Glomerular endothelial cell (primary cell): ENCODE results near the gene PGGHG. TPM values are rescaled to one million over a fixed set of nuclear protein-coding genes. Genes with fewer than 3 reads are reported as not detected.
"Not testable (repeated sequence)": the region's sequence is repeated elsewhere in the genome, so short reads cannot be mapped to it uniquely, and the experiment has no call there.

Experiments
- DNase-seq: peaks from one replicate; pipeline ENCODE4 v3.0.0-alpha.2; 2011; ENCODE audit warnings: low read depth, low spot score; ENCODE audit errors: extremely low read depth
- total RNA-seq: library from RNA; depleted of rRNA; stranded (reverse); fragments of >200 nt; gene quantifications from 2 replicates; pipeline ENCODE4 v1.2.3, GENCODE V29; 2015

PGGHG gene
- total RNA-seq, 1 donor from 2014 or later: 40.7 TPM

- DNase-seq: not testable (repeated sequence)
Observed at GRCh38 chr11:268716-269145, 20.2 kb upstream of the PGGHG start.

GRCh38 chr11:269146-269890 is 19.6 kb upstream of the PGGHG start:
- no peak for DNase-seq

- no peak for DNase-seq
Observed at GRCh38 chr11:270451-271318, 18.2 kb upstream of the PGGHG start.

- no peak for DNase-seq
Observed at GRCh38 chr11:271319-271715, 17.6 kb upstream of the PGGHG start.

GRCh38 chr11:272195-272930 is 16.6 kb upstream of the PGGHG start:
- no peak for DNase-seq

GRCh38 chr11:272931-273198 is 16.1 kb upstream of the PGGHG start:
- DNase-seq: no peak

- no peak for DNase-seq
Observed at GRCh38 chr11:276219-276618, 12.7 kb upstream of the PGGHG start.

GRCh38 chr11:278001-278951 is 10.7 kb upstream of the PGGHG start, which contains the start of gene NLRP6:
NLRP6 (plus strand) TSS chr11:278407; CDS start chr11:278570, 163 bp downstream.
- DNase-seq: no peak

GRCh38 chr11:279040-279965 is 9.6 kb upstream of the PGGHG start:
- DNase-seq: no peak

GRCh38 chr11:279966-280705 is 8.8 kb upstream of the PGGHG start:
- DNase-seq: no peak

GRCh38 chr11:280706-281485 is 8.0 kb upstream of the PGGHG start:
- no peak for DNase-seq

- DNase-seq: no peak
Observed at GRCh38 chr11:281486-282161, 7.3 kb upstream of the PGGHG start.

GRCh38 chr11:282171-282570 is 6.8 kb upstream of the PGGHG start:
- DNase-seq: no peak

GRCh38 chr11:282630-283360 is 6.1 kb upstream of the PGGHG start:
- DNase-seq: no peak

GRCh38 chr11:283405-284104 is 5.4 kb upstream of the PGGHG start:
- no peak for DNase-seq
